ENCODE data around the gene ARFRP1. TPM values are rescaled to one million over a fixed set of nuclear protein-coding genes. Genes with fewer than 3 reads are reported as not detected.

Gene ARFRP1
- total RNA-seq, 1 donor from 2014 or later = 59.2 TPM

- no peak for DNase-seq (ENCODE audit: low read depth)
Measured at GRCh38 chr20:63691711-63692435, 15.9 kb downstream of the ARFRP1 start.

- no peak for DNase-seq (ENCODE audit: low read depth)
Measured at GRCh38 chr20:63690898-63691710, 16.7 kb downstream of the ARFRP1 start.

GRCh38 chr20:63690003-63690897 is 17.5 kb downstream of the ARFRP1 start:
- DNase-seq (ENCODE audit: low read depth) = no peak

- no peak for DNase-seq (ENCODE audit: low read depth)
Measured at GRCh38 chr20:63689046-63690002, 18.5 kb downstream of the ARFRP1 start.

- DNase-seq (ENCODE audit: low read depth) = no peak
Measured at GRCh38 chr20:63688228-63689045, 19.3 kb downstream of the ARFRP1 start.

GRCh38 chr20:63687419-63688178 is 20.2 kb downstream of the ARFRP1 start:
- DNase-seq (ENCODE audit: low read depth) = no peak

- peak; percentile 82 for DNase-seq (ENCODE audit: low read depth)
Measured at GRCh38 chr20:63686492-63687321, 21.1 kb downstream of the ARFRP1 start.

GRCh38 chr20:63686094-63686491 is 21.7 kb downstream of the ARFRP1 start:
- DNase-seq (ENCODE audit: low read depth) = no peak

GRCh38 chr20:63685269-63686026 is 22.3 kb downstream of the ARFRP1 start:
- no peak for DNase-seq (ENCODE audit: low read depth)

- DNase-seq (ENCODE audit: low read depth) = peak; percentile 99
Measured at GRCh38 chr20:63682384-63683139, 25.2 kb downstream of the ARFRP1 start.

GRCh38 chr20:63681609-63682142 is 26.1 kb downstream of the ARFRP1 start:
- DNase-seq (ENCODE audit: low read depth) = no peak

GRCh38 chr20:63680857-63681608 is 26.7 kb downstream of the ARFRP1 start:
- DNase-seq (ENCODE audit: low read depth) = no peak

- no peak for DNase-seq (ENCODE audit: low read depth)
Measured at GRCh38 chr20:63680427-63680826, 27.3 kb downstream of the ARFRP1 start.

GRCh38 chr20:63679799-63680305 is 27.9 kb downstream of the ARFRP1 start:
- DNase-seq (ENCODE audit: low read depth) = no peak

GRCh38 chr20:63678667-63679465 is 28.9 kb downstream of the ARFRP1 start:
- DNase-seq (ENCODE audit: low read depth) = no peak
